IMR-90 (cell line): Measurements from ENCODE around the gene FAM227B. TPM values are rescaled to one million over a fixed set of nuclear protein-coding genes. Genes with fewer than 3 reads are reported as not detected.
"Not testable (repeated sequence)": the region's sequence is repeated elsewhere in the genome, so short reads cannot be mapped to it uniquely, and the experiment has no call there.

ENCODE experiments used
- ATAC-seq: fragments of 200-7000 bp; cut with Tn5 transposase; 2 replicates; pipeline ENCODE4 v1.9.1; 2020; ENCODE audit warnings: low read depth, mild to moderate bottlenecking, moderate library complexity
- BruUV-seq: library from RNA; stranded (reverse); fragments of 400-500 nt; replicated peaks from 2 replicates; lab custom pipeline; 2021; lab: Mats Ljungman, UMichigan
- CTCF ChIA-PET: fragments of 300-600 bp; formaldehyde crosslinking; extraction: SDS; loops from one replicate; lab custom pipeline; 2021; ENCODE audit warnings: antibody characterized with exemption; lab: Yijun Ruan, JAX
- POLR2A ChIA-PET: fragments of 300-600 bp; sonication (Branson Sonifier 250); formaldehyde crosslinking; loops from one replicate; lab custom pipeline; 2022; ENCODE audit warnings: antibody characterized with exemption; ENCODE audit not compliant: unreplicated experiment; lab: Charles Lee
- DNase-seq: peaks from one replicate; pipeline ENCODE4 v3.0.0; 2013
- H2AFZ ChIP-seq: replicated peaks from 2 replicates; pipeline ENCODE3; 2013; ENCODE audit warnings: low read length, mild to moderate bottlenecking; ENCODE audit not compliant: poor library complexity
- H2AK5ac ChIP-seq: 2 replicates; pipeline ENCODE4 v1.6.1; 2013; ENCODE audit warnings: low read depth, low read length, inconsistent platforms
- H2AK9ac ChIP-seq: replicated peaks from 2 replicates; pipeline ENCODE3; 2013; ENCODE audit warnings: mild to moderate bottlenecking, low read depth, low read length, moderate library complexity; ENCODE audit not compliant: poor library complexity
- H2BK120ac ChIP-seq: 2 replicates; pipeline ENCODE4 v1.6.1; 2013; ENCODE audit warnings: low read depth, low read length, inconsistent platforms
- H2BK15ac ChIP-seq: 3 replicates; pipeline ENCODE4 v1.6.1; 2013; ENCODE audit warnings: low read depth, low read length, inconsistent platforms
- H2BK20ac ChIP-seq: 2 replicates; pipeline ENCODE4 v1.6.1; 2013; ENCODE audit warnings: low read depth, mild to moderate bottlenecking, inconsistent platforms, low read length, moderate library complexity
- H2BK5ac ChIP-seq: 2 replicates; pipeline ENCODE4 v1.6.1; 2013; ENCODE audit warnings: mild to moderate bottlenecking, low read depth, low read length, inconsistent platforms; ENCODE audit not compliant: poor library complexity, severe bottlenecking
- H3K14ac ChIP-seq: replicated peaks from 2 replicates; pipeline ENCODE4 v1.6.1; 2013; ENCODE audit warnings: low read depth, low read length, inconsistent platforms
- H3K18ac ChIP-seq: 2 replicates; pipeline ENCODE4 v1.6.1; 2013; ENCODE audit warnings: low read depth, low read length, control low read depth
- H3K23ac ChIP-seq: 2 replicates; pipeline ENCODE4 v1.6.1; 2013; ENCODE audit warnings: low read depth, low read length, inconsistent platforms
- H3K27ac ChIP-seq: 2 replicates; pipeline ENCODE4 v1.5.1; 2013; ENCODE audit warnings: mild to moderate bottlenecking, control low read depth, low read length; ENCODE audit not compliant: insufficient read depth
- H3K27me3 ChIP-seq: 2 replicates; pipeline ENCODE4 v1.6.1; 2013; ENCODE audit warnings: low read length; ENCODE audit not compliant: control insufficient read depth, insufficient read depth
- H3K36me3 ChIP-seq: 2 replicates; pipeline ENCODE4 v1.6.1; 2013; ENCODE audit warnings: low read length, mixed read lengths; ENCODE audit not compliant: control insufficient read depth, insufficient read depth
- H3K4ac ChIP-seq: 2 replicates; pipeline ENCODE4 v1.6.1; 2013; ENCODE audit warnings: low read depth, low read length, inconsistent platforms
- H3K4me1 ChIP-seq: 2 replicates; pipeline ENCODE4 v1.6.1; 2013; ENCODE audit warnings: low read length, mixed read lengths; ENCODE audit not compliant: control insufficient read depth, insufficient read depth
- H3K4me2 ChIP-seq: 2 replicates; pipeline ENCODE4 v1.6.1; 2013; ENCODE audit warnings: low read depth, mild to moderate bottlenecking, control low read depth, low read length, moderate library complexity
- H3K4me3 ChIP-seq: 2 replicates; pipeline ENCODE4 v1.5.1; 2013; ENCODE audit warnings: low read depth, mild to moderate bottlenecking, control low read depth, low read length, moderate library complexity; ENCODE audit not compliant: insufficient read depth
- H3K56ac ChIP-seq: 2 replicates; pipeline ENCODE4 v1.6.1; 2013; ENCODE audit warnings: low read length, inconsistent platforms; ENCODE audit not compliant: insufficient read depth; ENCODE audit errors: extremely low read depth
- H3K79me1 ChIP-seq, 2 experiments: 2 replicates each; pipeline ENCODE4 v1.6.1; 2013; ENCODE audit warnings: low read length in 2 of 2, inconsistent platforms in 1 of 2, low read depth in 1 of 2
- H3K9ac ChIP-seq: 2 replicates; pipeline ENCODE4 v1.6.1; 2013; ENCODE audit warnings: low read depth, low read length, control low read depth
- H3K9me1 ChIP-seq: 2 replicates; pipeline ENCODE4 v1.6.1; 2013; ENCODE audit warnings: low read length, inconsistent platforms; ENCODE audit not compliant: insufficient read depth
- H3K9me3 ChIP-seq: 2 replicates; pipeline ENCODE4 v1.6.1; 2013; ENCODE audit warnings: low read length; ENCODE audit not compliant: control insufficient read depth, insufficient read depth
- H4K20me1 ChIP-seq: 2 replicates; pipeline ENCODE4 v1.6.1; 2013; ENCODE audit warnings: low read length, inconsistent platforms; ENCODE audit not compliant: insufficient read depth
- H4K5ac ChIP-seq: 2 replicates; pipeline ENCODE4 v1.6.1; 2013; ENCODE audit warnings: mild to moderate bottlenecking, low read depth, low read length, control low read depth
- H4K8ac ChIP-seq, 2 experiments: 2 replicates each; pipeline ENCODE4 v1.6.1; 2013; ENCODE audit warnings: low read depth in 2 of 2, low read length in 2 of 2, control low read depth in 1 of 2, inconsistent platforms in 1 of 2
- H4K91ac ChIP-seq: 2 replicates; pipeline ENCODE4 v1.6.1; 2013; ENCODE audit warnings: low read depth, low read length, inconsistent platforms; ENCODE audit not compliant: insufficient read depth
- WGBS, 2 experiments: methylation state at CpG; one replicate each; pipeline versions ENCODE4 v1.1.5 to v1.1.7; 2013; ENCODE audit warnings: missing lambda C conversion rate in 2 of 2; ENCODE audit not compliant: insufficient read length in 1 of 2; ENCODE audit errors: extremely low coverage in 2 of 2; 5-methylcytosine and 5-hydroxymethylcytosine counted together
- dilution Hi-C: fragments of 300-500 bp; cut with HindIII; formaldehyde crosslinking; loops from one replicate; pipeline ENCODE4 v1.14.3; 2018; ENCODE audit warnings: low sequenced_read_pairs; ENCODE audit not compliant: unreplicated experiment
- in situ Hi-C: fragments of 300-500 bp; cut with MboI; formaldehyde crosslinking; loops from 3 replicates; pipeline ENCODE4 v1.14.3; 2019; ENCODE audit warnings: low sequenced_read_pairs, inconsistent platforms, mixed read lengths
- intact Hi-C: fragments of 100-400 bp; cut with micrococcal nuclease; formaldehyde crosslinking; loops from 2 replicates; pipeline ENCODE4 v1.10.0; 2022
- polyA plus RNA-seq, 3 experiments: library from polyadenylated mRNA; depleted of rRNA; stranded (reverse); fragments of >200 nt; gene quantifications; 2 replicates each; pipeline ENCODE4 v1.2.3, GENCODE V29; 2012; ENCODE audit warnings: low replicate concordance in 1 of 3
- total RNA-seq: library from RNA; depleted of rRNA; stranded (reverse); fragments of >200 nt; gene quantifications from 2 replicates; pipeline ENCODE4 v1.2.3, GENCODE V29; 2012

FAM227B gene
- total and polyA plus RNA-seq, 2 of the 4 experiments (the other 2 are of a cell fraction) = 1.8 to 3.0 TPM

- no CpG with 5 or more reads among the region's 3 CpGs for WGBS, 2 experiments
- in situ Hi-C loops = loop anchor here (25.0 kb wide), 1 partner anchor 375 kb away; no protein-coding TSS in a partner anchor
- POLR2A ChIA-PET = not testable (repeated sequence)
Measured at GRCh38 chr15:49612240-49612639, 8.4 kb downstream of the FAM227B start.

More at GRCh38 chr15:49612240-49612639, 8.4 kb downstream of the FAM227B start:
- H4K91ac ChIP-seq, H3K9ac ChIP-seq, H3K14ac ChIP-seq, BruUV-seq, H4K5ac ChIP-seq, dilution Hi-C loops, H3K4me2 ChIP-seq, CTCF ChIA-PET, H4K20me1 ChIP-seq, H3K4ac ChIP-seq, H3K4me1 ChIP-seq, H3K4me3 ChIP-seq, H3K9me1 ChIP-seq, ATAC-seq, H2AK9ac ChIP-seq, H3K79me1 ChIP-seq, H2BK20ac ChIP-seq, intact Hi-C loops, H2AFZ ChIP-seq, H3K18ac ChIP-seq, H4K8ac ChIP-seq, H3K27ac ChIP-seq, H2BK15ac ChIP-seq, H2AK5ac ChIP-seq, H3K56ac ChIP-seq, H2BK120ac ChIP-seq, DNase-seq, H2BK5ac ChIP-seq, H3K36me3 ChIP-seq, H3K27me3 ChIP-seq, H3K23ac ChIP-seq: not testable (repeated sequence)
- H3K9me3 ChIP-seq = peaks cover 12% of the 10 kb centered on the region
